ENCODE data around the gene ABHD8.
"Not testable (repeated sequence)": the region's sequence is repeated elsewhere in the genome, so short reads cannot be mapped to it uniquely, and the experiment has no call there.

The ABHD8 gene

DNA sequence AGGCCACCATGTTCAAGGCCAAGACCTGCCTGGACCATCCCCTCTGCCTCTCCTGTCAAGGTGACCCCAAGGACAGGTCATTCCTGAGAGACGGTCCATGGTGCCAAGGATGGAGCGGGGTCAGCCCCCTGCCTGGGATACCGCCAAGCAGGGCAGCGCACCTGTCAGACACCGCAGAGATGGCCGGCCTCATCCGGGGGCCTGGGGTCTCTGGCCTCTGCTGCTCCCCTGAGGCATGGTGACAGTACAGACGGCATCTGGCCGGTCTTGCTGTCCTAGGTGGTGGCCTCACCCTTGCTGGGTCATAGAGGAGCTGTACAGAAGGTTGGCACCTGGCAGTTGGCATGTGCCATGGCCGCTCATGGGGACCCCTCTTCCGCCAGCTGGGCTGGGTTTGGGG is 17.2 kb upstream of the ABHD8 start:
- no peak for DNase-seq

DNA sequence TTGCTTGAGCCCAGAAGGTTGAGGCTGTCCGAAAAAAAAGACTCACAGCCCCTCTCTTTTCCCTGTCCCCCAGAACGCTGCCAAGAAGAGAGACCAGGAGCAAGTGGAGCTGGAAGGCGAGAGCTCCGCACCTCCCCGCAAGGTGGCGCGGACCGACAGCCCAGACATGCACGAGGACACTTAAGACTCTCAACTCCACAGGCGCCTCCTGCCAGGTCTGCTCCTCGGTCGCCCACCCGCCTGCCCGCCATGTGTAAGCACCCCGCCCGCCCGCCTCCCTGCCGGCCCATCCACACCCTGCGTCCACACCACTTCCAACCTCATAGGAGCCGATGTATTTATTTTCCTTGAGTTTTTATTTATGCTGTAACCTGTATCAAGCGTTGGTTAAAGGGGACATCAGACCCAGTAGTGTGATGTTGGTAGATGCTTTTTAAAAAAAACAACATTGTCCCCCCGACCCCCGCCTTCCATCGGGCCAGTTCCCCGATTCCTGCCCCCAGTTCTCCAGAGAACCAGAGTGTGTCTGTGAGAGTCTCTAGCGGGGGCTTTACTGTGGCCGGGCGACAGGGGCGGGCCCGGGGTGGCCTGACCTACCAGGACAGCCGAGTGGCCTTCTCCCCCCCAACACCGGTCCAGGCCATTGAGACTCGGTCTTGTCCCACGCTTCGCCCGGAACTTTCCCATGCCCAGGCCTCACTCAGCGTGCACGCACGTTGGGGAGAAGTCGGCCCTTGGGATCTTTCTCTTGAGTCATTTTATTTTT is 16.4 kb upstream of the ABHD8 start:
- DNase-seq: no peak

DNA sequence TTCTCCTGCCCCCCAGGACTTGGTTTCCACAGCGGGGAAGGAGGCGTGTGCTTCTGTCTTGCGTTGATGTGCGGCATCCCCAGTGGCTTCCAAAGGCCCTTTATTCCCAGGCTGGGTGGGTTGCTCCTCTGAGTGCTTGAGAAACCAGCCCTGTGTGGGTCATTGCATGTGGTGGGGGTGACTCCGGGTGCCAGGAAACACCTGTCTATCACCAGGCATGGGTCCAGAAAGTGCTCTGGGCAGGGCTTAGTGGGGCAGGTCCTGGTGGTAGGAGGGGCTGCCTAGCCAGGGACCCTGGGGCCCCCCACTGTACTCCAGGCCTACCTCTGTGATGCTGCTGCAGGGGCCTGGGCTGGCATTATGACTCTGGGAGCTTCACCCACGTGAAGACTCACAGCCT is 15.7 kb upstream of the ABHD8 start:
- no peak for DNase-seq

DNA sequence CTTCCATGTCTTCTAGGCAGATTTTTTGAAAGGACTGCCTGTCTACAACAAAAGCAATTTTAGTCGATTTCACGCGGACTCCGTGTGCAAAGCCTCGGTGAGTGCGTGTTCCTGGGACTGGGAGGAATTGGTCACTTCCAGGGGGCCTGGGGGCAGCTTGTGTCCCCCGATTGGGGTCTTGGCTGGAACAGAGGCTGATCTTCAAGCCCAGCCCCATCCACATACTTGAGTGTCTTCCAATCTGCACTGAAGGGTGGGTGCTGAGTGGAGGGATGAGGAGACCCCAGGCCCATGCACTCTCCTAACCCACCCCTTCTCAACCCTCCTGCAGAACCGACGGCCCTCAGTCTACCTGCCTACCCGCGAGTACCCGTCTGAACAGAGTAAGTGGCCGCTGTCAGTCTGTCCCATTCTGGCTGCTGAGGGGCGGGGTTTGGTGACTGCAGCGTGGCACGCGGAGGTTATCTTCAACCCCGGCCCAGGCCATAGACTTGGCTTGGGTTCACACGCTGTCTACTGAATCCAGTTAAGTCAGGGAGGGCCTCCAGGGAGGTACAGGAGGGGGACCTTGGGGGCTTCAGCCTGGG is 10.9 kb upstream of the ABHD8 start:
- no peak for DNase-seq

DNA sequence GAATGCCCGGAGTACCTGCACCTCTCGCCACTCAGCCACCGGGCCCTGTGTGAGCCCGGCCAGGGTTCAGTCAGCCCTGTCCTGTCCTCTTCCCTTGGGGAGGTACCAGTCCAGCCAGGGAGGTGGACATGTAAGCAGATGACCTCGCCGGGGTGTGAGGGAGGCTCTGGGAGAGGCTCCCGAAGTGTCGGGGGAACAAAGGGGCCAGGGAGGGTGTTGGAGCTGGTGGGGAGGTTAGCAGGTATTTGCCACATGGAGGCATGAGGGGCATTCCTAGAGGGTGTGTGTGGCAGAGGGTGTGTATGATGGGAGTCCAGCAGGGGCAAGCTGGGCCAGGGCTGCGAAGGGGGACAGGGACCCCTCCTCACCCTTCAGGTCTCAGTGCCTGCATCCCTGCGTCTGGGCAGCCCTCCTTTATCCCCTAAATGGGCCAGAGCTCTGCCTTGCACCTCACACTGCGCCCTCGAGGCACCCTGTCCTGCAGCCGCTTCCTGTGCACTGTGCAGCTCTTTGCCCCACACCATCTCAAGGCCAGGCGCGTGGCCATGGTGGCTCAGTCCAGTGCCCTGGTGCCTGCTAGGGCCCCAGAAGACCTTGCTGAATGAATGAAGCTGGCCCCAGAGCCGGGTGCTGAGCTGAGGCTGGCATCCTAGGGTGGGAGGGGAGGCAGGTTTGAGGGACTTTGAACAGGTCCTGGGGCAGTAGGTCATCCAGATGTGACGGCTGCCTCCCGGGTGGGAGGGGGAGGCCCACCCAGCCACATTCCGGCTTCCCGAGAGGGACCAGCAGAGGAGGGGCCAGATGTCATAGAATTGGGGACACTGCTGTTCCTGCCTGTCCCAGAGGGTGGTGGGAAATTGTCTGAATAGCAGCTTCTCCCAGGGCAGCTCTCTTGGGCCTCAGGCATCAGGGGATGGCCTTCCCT is 9.2 kb upstream of the ABHD8 start:
- no peak for DNase-seq

DNA sequence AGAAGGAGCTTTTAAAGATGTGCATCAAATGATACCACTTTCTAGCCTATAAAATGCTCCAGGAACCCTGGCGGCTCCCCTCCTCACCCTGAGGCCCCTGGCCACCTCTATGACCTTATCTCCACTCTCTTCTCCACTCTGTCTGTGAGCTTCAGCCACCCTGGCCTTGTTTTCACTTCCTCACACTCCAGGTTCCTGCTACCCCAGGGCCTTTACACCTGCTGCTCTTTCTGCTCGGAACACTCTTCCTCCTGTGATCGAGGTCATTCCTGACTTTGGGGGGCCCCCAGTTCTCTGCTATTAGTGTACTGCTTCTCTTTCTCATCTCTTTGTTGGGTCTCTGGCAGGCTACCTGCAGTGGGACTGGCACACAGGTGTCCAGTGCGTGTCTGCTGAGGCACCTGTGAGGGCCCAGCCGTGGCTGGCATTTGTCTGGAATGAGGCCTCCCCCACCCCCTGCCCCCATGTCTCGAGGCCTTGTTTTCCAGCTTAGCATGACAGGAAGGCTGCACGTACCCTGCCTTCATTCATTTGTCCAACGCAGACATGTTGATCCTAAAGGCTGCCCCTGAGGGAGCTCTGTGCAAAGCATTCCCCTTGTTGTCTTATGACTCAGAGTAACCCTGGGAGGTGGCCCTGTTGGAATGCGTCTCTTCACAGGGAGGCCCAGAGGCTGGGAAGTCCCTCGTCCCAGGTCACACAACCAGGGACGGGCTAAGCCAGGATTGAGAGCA is 8.4 kb upstream of the ABHD8 start:
- DNase-seq: no peak

DNA sequence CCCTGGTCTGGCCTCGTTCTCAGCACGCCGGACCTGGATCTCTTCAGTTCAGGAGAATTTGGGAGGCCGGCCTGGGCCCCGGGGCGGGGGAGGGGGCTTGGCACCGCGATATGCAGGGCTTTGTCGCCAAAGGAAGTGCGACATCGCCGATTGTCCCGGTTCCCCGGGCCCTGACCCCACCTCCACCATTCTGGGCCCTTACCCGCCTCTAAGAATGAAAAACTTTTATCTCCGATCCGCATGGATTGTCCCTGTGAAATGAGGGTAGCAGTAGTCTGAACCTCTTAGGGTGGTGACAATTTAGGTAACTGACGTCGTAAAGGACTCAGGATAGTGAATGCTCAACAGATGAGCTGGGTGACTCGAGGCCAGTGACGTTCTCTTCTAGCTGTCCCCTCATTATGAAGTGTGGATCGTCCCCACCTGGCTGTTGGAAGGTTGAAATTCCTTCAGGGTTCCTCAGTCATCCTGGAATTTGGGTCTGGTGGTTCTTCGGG is 6.8 kb upstream of the ABHD8 start:
- DNase-seq: no peak

DNA sequence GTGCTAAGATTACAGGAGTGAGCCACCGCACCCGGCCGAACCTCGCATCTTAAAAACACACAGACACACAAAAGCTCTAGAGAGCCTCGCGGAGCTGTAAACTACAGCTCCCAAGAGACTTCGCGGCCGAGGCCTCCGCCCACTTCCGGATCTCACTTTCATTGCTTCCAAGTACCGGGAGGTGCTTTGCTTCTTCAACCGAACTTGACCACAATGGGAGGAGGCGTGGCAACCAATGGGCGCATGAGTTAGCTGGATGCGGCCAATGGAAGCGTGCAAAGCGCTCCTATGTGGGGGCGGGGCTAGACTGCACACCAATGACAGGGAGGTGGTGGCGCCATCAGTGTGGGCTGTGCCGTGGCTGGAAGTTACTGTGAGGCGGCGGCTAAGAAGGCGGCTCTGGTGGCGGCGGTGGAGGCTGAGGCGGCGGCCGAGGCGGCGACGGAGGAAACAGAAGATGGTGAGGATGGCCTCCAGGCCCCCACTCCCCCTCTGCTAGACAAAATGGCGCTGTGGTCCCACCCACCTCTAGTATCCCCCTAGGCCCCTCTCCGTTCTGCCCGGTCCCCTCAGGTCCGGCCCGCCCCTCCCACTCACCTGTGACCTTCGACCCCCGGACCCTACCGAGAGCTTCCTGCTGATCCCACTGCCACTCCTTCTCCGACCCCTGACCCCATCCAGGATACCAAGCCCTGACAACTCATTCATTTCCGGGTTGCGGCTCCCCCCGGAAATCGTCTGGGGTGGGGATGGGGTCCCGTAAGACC is 6.2 kb upstream of the ABHD8 start, which contains the start of gene DDA1:
DDA1 (plus strand) TSS at position 366 of the 767 bp plus-strand sequence; CDS start at position 458, 92 bp downstream.
- DNase-seq: peak; percentile 99

DNA sequence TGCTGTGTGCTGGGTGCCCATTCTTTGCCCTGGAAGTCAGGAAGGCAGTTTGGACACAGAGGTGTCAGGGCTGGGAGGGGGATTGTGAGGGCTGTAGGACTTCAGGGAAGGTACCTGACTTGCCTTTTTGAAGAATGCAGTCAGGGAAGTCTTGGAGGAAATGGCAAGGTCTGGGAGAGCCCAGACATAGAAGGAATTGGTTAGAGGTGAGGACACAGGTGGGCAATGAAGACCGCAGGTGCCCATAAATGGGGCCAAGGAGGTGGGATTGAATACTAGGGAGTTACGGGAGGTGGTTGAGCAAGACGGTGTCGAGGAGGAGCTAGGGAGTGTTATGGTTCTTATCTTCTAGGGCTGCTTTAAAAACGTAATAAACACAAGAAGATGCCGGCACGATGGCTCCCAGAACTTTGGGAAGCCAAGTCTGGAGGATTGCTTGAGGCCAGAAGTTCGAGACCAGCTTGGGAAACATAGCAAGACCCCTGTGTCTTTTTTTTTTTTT is 4.7 kb upstream of the ABHD8 start:
- no peak for DNase-seq

DNA sequence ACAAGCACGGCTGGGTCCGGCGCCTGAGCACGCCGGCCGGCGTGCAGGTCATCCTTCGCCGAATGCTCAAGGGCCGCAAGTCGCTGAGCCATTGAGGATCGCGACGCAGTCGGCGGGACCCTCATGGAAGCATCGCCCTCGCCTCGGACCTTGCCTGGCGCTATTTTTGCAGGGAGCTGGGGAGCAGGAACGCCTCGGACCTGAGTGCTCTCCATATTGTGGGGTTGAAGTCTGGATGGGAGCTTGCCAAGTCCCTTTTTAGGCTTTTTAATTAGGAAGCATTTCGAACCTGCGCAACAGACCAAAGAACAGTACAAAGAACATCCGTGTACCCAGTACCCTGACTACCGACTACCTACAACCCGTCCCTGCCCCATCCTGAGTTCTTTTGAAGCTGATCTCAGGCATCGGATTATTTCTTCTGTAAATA is 3.1 kb upstream of the ABHD8 start:
- no peak for DNase-seq

DNA sequence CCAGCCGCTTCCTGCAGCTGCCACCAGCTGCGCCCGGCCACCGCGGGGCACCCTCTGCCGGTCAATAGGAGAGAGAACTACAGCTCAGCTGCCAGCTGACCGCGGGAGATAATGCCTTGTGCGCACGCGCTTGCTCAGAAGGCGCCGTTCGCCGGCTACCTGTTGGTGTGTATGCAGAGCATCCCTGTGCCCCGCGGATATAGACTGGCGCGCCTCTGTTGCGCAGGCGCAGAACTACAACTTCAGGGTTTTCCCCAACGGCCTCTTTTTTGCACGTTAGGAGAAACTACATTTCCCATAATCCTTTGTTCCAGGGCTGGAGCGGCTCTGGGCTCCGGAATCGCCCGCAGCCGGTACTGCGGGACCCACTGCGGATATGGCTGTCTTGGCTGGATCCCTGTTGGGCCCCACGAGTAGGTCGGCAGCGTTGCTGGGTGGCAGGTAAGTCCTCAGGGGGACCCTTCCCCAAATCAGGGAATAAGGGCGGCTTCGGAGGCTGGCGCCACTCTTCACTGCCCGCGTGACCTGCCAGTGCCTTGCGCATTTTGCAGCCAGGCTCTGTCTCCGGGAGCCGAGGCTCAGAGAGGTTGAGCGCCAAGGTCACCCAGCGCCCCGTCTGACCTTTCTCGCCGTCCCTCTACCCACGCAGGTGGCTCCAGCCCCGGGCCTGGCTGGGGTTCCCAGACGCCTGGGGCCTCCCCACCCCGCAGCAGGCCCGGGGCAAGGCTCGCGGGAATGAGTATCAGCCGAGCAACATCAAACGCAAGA is 2.5 kb upstream of the ABHD8 start, which contains the start of gene MRPL34:
MRPL34 (plus strand) TSS at position 356 of the 768 bp plus-strand sequence; CDS start at position 377, 21 bp downstream.
- peak; percentile 98 for DNase-seq

DNA sequence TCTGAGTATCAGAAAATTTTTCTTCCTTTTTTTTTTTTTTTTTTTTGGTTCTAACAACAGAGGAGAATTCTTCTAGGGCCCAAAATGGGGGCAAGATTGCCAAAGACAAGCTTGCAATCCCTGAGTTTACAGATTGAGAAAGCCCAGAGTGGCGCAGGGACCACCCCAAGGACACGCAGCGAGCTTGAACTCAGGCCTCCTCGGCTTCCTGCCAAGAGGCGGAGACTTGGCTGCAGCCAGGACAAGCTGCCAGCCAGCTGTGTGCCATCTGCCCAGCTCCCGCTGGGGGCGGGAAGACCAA is 1.9 kb upstream of the ABHD8 start:
- DNase-seq: no peak

DNA sequence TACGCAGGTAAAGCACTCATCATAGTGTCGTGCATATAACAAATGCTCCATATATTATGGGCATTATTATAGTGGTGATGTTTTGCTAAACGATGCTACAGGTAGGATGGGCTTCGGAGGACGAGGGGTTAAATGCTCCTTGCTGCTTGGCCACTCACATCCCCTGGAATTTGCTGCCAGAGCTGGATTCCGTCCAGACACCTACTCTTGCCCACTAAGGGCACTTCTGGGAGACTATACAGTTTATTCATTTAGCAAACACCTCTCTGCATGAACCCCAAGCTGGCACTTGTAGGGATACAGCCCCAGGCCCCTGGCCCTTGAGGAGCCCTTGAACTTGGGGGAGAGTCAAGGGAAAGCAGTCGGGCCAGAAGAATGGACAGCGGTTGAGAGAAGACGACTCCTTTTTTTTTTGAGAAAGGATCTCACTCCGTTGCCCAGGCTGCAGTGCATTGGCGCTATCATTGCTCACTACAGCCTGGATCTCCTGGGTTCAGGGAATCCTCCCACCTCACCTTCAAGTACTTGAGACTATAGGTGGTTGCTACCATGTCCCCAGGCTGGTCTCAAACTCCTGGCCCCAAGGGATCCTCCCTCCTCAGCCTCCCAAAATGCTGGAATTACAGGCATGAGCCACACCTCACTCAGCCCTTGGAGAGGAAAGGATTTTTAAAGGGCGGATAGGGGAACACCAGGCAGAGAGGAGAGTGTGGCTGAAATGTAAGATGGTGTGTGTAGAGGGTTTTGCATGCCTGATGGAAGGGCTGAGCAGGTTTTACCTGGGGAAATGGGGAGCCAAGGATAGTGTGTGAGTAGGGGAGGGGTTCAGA is 1.4 kb upstream of the ABHD8 start:
- no peak for DNase-seq

DNA sequence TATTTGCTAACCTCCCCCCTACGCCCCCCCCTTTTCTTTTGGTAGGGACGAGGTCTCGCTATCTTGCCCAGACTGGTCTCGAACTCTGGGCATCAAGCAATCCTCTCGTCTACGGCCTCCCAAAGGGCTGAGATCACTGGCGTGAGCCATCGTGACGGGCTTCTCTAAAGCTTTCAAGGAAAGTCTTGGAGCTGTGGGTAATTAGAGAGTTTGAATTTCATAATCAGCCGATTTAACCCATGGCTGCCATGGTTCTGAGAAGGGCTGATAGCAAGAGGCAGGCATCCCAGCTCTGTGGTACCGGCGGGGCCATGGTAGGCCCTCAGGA is 679 bp upstream of the ABHD8 start:
- no peak for DNase-seq

DNA sequence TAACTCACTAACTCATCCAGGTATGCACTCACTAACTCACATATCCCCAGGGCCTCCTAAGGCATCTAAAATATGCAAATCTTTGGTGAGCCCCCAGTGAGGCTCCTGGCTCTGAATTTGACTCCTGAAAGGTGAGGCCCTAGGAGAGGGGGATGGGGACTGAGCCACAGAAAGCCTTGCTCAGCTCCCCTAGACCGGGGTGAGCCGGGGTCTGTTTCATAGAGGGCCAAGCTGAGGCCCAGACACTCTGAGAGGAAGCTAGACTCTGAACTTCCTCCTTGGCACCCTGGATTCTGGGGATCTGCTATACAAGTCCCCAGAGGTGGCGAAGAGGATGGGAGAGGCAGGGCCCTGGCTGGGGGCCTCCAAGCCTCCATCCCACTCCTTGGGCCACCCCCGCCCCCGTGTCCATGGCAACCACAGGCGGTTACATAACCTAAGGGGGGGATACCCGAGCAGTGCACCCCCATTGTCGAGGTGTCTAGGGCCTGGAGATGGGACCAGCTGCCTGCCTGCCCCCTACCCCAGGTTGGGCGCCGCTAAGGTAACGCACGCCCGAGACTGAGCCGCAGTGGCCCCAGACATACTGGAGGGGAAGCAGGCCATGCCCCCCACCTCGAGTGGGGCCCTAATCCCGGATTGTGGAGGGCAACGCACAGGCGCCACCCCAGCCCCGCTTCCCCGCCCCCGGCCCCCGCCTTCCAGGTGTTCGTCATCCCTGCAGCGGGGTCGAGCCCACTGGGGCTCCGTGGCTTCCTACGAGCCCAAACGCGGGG is 646 bp downstream of the ABHD8 start:
- no peak for DNase-seq

DNA sequence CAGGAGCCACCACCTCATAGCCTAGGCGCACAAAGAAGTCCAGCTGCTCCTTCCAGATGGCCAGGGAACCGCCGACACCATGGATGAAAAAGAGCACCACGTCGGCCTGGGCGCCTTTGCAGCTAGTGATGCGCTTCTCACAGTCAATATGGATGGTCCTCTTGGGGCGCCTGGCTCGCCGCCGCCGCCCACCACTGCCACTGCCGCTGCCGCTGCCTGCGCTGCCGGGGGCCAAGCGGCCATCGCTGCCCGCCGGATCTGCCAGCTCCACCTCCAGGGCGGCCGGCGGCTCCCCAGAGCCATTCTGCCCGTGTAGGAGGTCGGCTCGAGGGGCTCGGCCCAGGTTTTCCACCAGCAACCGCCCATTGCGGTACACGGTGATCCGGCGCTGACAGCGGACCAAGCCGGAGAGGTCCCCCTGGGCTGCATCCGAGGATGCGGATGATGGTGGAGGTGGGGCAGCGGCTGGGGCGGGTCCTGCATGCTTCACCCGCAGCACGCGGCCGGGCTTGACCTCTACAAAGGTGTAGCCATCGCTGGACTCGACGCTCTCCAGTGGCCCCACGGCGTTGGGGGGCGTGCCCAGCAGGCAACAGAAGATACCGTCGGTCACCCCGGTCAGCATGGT is 2.1 kb downstream of the ABHD8 start:
- DNase-seq: no peak

DNA sequence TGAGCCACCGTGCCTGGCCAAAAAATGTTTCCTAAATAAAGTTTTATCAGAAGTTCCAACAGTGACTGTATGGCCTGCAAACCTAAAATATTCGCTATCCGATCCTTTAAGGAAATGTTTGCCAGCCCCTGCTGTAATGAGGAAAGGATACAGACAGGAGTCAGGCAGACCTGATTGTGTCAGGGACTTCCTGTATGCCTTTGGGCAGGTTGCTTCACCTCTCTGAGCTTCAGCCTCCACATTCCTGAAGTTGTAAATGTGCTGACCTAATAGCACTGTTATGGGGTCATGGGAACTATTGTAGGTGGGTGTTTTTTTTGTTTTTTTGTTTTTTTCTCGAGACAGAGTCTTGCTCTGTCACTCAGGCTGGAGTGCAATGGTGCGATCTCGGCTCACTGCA is 6.2 kb downstream of the ABHD8 start:
- no peak for DNase-seq

DNA sequence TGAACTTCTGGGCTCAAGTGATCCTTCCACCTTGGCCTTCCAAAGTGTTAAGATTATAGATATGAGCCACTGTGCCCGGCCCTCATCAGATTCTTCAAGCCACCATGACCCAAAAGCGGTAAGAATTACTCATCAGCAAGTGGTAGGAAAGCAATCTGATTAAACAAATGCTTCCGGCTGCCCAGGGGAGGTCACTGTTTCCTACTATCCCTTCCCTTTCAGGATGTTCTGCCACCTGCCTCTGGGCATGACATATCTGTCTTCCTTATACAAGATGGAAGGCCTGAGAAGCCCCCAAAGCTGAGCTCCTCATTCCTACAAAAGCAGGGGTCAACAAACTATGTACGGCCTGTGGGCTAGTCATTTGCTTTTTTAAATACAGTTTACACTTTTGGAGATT is 7.0 kb downstream of the ABHD8 start:
- no peak for DNase-seq

DNA sequence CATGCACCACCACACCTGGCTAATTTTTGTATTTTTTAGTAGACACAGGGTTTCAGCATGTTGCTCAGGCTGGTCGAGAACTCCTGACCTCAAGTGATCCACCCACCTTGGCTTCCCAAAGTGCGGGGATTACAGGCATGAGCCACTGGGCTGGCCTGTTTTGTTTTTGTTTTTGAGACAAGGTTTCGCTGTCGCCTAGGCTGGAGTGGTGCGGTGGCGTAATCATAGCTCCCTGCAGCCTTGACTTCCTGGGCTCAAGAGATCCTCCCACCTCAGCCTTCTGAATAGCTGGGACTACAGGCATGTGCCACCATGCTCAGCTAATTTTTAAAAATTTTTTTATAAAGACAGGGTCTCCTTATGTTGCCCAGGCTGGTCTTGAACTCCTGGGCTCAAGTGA is 7.7 kb downstream of the ABHD8 start:
- not testable (repeated sequence) for DNase-seq

Data from NCI-H1092 (cell line).